Heart left ventricle (tissue), 16 donors: ENCODE results near the gene AGTRAP. TPM values are rescaled to one million over a fixed set of nuclear protein-coding genes. Genes with fewer than 3 reads are reported as not detected.

Experiments used
- ATAC-seq, 4 donors: fragments of 200-7000 bp; cut with Tn5 transposase; one replicate each; pipeline ENCODE4 v1.9.1; 2020 to 2022; ENCODE audit warnings: moderate library complexity in 4 of 4, mild to moderate bottlenecking in 3 of 4, moderate number of reproducible peaks in 1 of 4
- DNase-seq, 5 donors: peaks; one replicate each; pipeline ENCODE4 v3.0.0-alpha.2; 2020
- H3K27ac ChIP-seq, 12 donors: fragments of 200-600 bp; sonication (generic) in 4 of 12; one replicate each; pipeline versions ENCODE4 v1.5.0 to v1.8.0; 2016 to 2022; ENCODE audit warnings: mild to moderate bottlenecking in 2 of 12
- H3K27me3 ChIP-seq, 9 donors: fragments of 200-600 bp; sonication (generic) in 2 of 9; one replicate each; pipeline versions ENCODE4 v1.5.1 to v1.8.0; 2016 to 2022; ENCODE audit warnings: mild to moderate bottlenecking in 3 of 9
- H3K36me3 ChIP-seq, 9 donors: fragments of 200-600 bp; sonication (generic) in 2 of 9; one replicate each; pipeline versions ENCODE4 v1.5.0 to v1.8.0; 2018 to 2022; ENCODE audit warnings: mild to moderate bottlenecking in 2 of 9
- H3K4me1 ChIP-seq, 12 donors: fragments of 200-600 bp; sonication (generic) in 4 of 12; one replicate each; pipeline versions ENCODE4 v1.5.0 to v1.8.0; 2016 to 2022; ENCODE audit warnings: mild to moderate bottlenecking in 3 of 12
- H3K4me3 ChIP-seq, 12 donors: fragments of 200-600 bp; sonication (generic) in 4 of 12; one replicate each; pipeline versions ENCODE4 v1.5.0 to v1.8.0; 2017 to 2022; ENCODE audit warnings: mild to moderate bottlenecking in 9 of 12, moderate library complexity in 4 of 12
- H3K9me3 ChIP-seq, 12 donors: fragments of 200-600 bp; sonication (generic) in 4 of 12; one replicate each; pipeline versions ENCODE4 v1.5.0 to v1.8.0; 2016 to 2022; ENCODE audit warnings: mild to moderate bottlenecking in 1 of 12
- CTCF ChIP-seq, 12 donors: fragments of 200-600 bp; sonication (generic) in 4 of 12; IDR thresholded peaks; one replicate each; pipeline versions ENCODE4 v1.5.0 to v1.8.0; 2018 to 2022; ENCODE audit warnings: antibody characterized with exemption in 12 of 12, mild to moderate bottlenecking in 5 of 12
- POLR2A ChIP-seq, 2 donors: fragments of 450-650 bp; IDR thresholded peaks; one replicate each; pipeline ENCODE4 v1.6.1; 2017; ENCODE audit warnings: antibody characterized with exemption in 2 of 2, mild to moderate bottlenecking in 2 of 2, moderate library complexity in 2 of 2
- WGBS, 4 donors: extraction: QIAGEN DNeasy Blood & Tissue Kit in 2 of 4; methylation state at CpG; one replicate each; pipeline versions ENCODE4 v1.1.5 to v1.1.7; 2013 to 2018; 5-methylcytosine and 5-hydroxymethylcytosine counted together
- intact Hi-C, 10 donors: fragments of 100-400 bp; cut with DNase I; formaldehyde crosslinking; loops; one replicate each; pipeline versions ENCODE4 v1.11.1 to v1.14.2; 2022
- polyA plus RNA-seq, 2 donors: library from polyadenylated mRNA; stranded (reverse); fragments of 200-250 nt; gene quantifications; one replicate each; pipeline ENCODE4 v1.2.3, GENCODE V29; 2013
- total RNA-seq, 9 donors: library from RNA; depleted of rRNA in 2 of 9; stranded (reverse); fragments of >200 nt in 2 of 9; fragmentation: NEBNext Ultra II Directional in 3 of 9; extraction: Animal tissue kit (Norgen Biotek cat#: 25700) in 3 of 9; gene quantifications; one replicate each; pipeline versions ENCODE4 v1.1.0 to v1.2.4, GENCODE V29; 2016 to 2023
- donor health status: ischemic (EF 13 %, LVEDD 7.1; RV severe dilation, severe dysfunction).
- donor health status: healthy with polysubstance abuse.
- donor health status: DM: no; HTN: yes; CAD: no.
- donor health status: DM: no; HTN: no; CAD: no.
- donor health status: ischemic (EF 25% LVEDD 6.9; RV normal size, moderate dysfunction).
- donor health status: ischemic (EF 25% LVEDD 5.7; RV mildly dilated, moderate dysfunction).
- donor health status: healthy.
- donor health status: DM: yes; HTN: yes; CAD: no.
- donor health status: ischemic (EF 35%, LVEDD 5.7; RV mildly dilated, moderate dysfunction).
- donor health status: nonischemic (EF 11% LVEDD 7.7; RV severe dilation, severe dysfunction).
- donor health status: DM: yes; HTN: yes; CAD: no.
- donor health status: PGD.
- donor health status: ischemic (EF 29% LVEDD 5.4; RV normal size, mild dysfunction).
- donor health status: nonischemic (EF 23%, LVEDD 6.1; RV moderate dilation, normal function).

Gene AGTRAP
- total and polyA plus RNA-seq, 11 donors = 11.8 to 134 (median 24.5) TPM

GRCh38 chr1:11796036-11796828 lies 60.3 kb downstream of the AGTRAP start:
- no peaks in the 10 kb centered on the region for H3K27me3 ChIP-seq
- 75 to 84% (median 78%) methylated on average over 15 of the region's 15 CpGs for WGBS, 4 donors
- no peaks in the 10 kb centered on the region for H3K9me3 ChIP-seq
- ATAC-seq (peak; percentile 56 to 71 (median 62)), DNase-seq (peak; percentile 71 to 87 (median 77))
- intact Hi-C loops = no loop called here
- peaks cover 18 to 85% (median 64%) of the 10 kb centered on the region in 12 donors for H3K4me1 ChIP-seq
- TF ChIP-seq POLR2A (IDR thresholded peaks at IDR 0.05) (peak in 1 of 2 donors; percentile 56), CTCF (IDR thresholded peaks at IDR 0.05) (no peak)
- peak overlapping the region in 3 of 12 donors; percentile 3 to 31 (median 10) for H3K4me3 ChIP-seq
- H3K27ac ChIP-seq = peak overlapping the region; percentile 83 to 99 (median 98)
- H3K36me3 ChIP-seq = peaks cover 3 to 89% (median 72%) of the 10 kb centered on the region in 9 donors

GRCh38 chr1:11797525-11798216 lies 61.7 kb downstream of the AGTRAP start:
- TF ChIP-seq CTCF (IDR thresholded peaks at IDR 0.05) = no peak
- TF ChIP-seq POLR2A (IDR thresholded peaks at IDR 0.05) = no peak
- peak in 4 of 5 donors; percentile 72 to 81 (median 77) for DNase-seq
- H3K4me1 ChIP-seq = peaks cover 14 to 85% (median 59%) of the 10 kb centered on the region in 12 donors
- H3K36me3 ChIP-seq = peaks cover 3 to 89% (median 67%) of the 10 kb centered on the region in 9 donors
- H3K27me3 ChIP-seq = no peaks in the 10 kb centered on the region
- peak overlapping the region; percentile 83 to 99 (median 98) for H3K27ac ChIP-seq
- 36 to 63% (median 51%) methylated on average over 6 of the region's 6 CpGs for WGBS, 4 donors
- ATAC-seq = peak; percentile 21 to 60 (median 56)
- no peaks in the 10 kb centered on the region for H3K9me3 ChIP-seq
- H3K4me3 ChIP-seq = no peak overlapping the region
- intact Hi-C loops = no loop called here

GRCh38 chr1:11799099-11799498 lies 63.2 kb downstream of the AGTRAP start:
- Histone ChIP-seq H3K36me3 (peaks cover 0 to 77% (median 56%) of the 10 kb centered on the region in 9 donors), H3K9me3 (no peaks in the 10 kb centered on the region), H3K27ac (peak overlapping the region in 8 of 12 donors; percentile 6 to 99 (median 98)), H3K4me1 (peaks cover 18 to 92% (median 65%) of the 10 kb centered on the region in 12 donors), H3K27me3 (no peaks in the 10 kb centered on the region), H3K4me3 (no peak overlapping the region)
- ATAC-seq = no peak
- no peak for DNase-seq
- TF ChIP-seq POLR2A (IDR thresholded peaks at IDR 0.05) (no peak), CTCF (IDR thresholded peaks at IDR 0.05) (no peak)
- intact Hi-C loops = no loop called here
- 96 to 98% (median 97%) methylated on average over 5 of the region's 5 CpGs for WGBS, 4 donors

GRCh38 chr1:11799896-11800295 lies 64.0 kb downstream of the AGTRAP start:
- no peak for TF ChIP-seq CTCF (IDR thresholded peaks at IDR 0.05)
- H3K4me1 ChIP-seq = peaks cover 22 to 93% (median 70%) of the 10 kb centered on the region in 12 donors
- H3K27me3 ChIP-seq = no peaks in the 10 kb centered on the region
- ATAC-seq = no peak
- WGBS, 4 donors = 95 to 96% (median 95%) methylated on average over 9 of the region's 9 CpGs
- intact Hi-C loops = loop anchor here in 5 of 10 donors (5.0 to 10.0 kb wide), 3 partner anchors 63 to 525 kb away; partner anchors contain the start of genes AGTRAP (in 5 of the 5) and UBIAD1 (in 1 of the 5)
- H3K4me3 ChIP-seq = no peak overlapping the region
- peak overlapping the region in 9 of 12 donors; percentile 44 to 100 (median 99) for H3K27ac ChIP-seq
- H3K9me3 ChIP-seq = no peaks in the 10 kb centered on the region
- DNase-seq = no peak
- peaks cover 0 to 69% (median 48%) of the 10 kb centered on the region in 9 donors for H3K36me3 ChIP-seq
